Measurements from ENCODE around the gene BTN1A1. TPM values are rescaled to one million over a fixed set of nuclear protein-coding genes. Genes with fewer than 3 reads are reported as not detected.

BTN1A1 gene
- total RNA-seq, 6 experiments from 2014 or later, result not detected

GRCh38 chr6:26556263-26557070 is 56.4 kb downstream of the BTN1A1 start:
- 30% methylated on average over 15 of the region's 16 CpGs for WGBS (ENCODE audit: insufficient coverage, low coverage, low lambda C conversion rate, missing lambda C conversion rate)
- Histone ChIP-seq H3K4me1 (peaks cover 0 to 18% (median 8%) of the 10 kb centered on the region in 4 donors), H3K27me3 (no peaks in the 10 kb centered on the region), H3K27ac (no peak overlapping the region), H3K9me3 (no peaks in the 10 kb centered on the region), H3K4me3 (no peak overlapping the region), H3K36me3 (no peaks in the 10 kb centered on the region)
- peak in 1 of 4 donors; percentile 4 for ATAC-seq
- intact Hi-C loops (cut with DNase I), result no loop called here
- TF ChIP-seq CTCF (IDR thresholded peaks at IDR 0.05) (no peak), POLR2A (IDR thresholded peaks at IDR 0.05) (no peak)
- DNase-seq, result no peak

Small RNAs within 50 kb of the gene (small RNA-seq; reads per million reads assigned to genes)
- gene RNU6-502P, result 0 reads per million in 2 experiments

Other genes with a start within 250 kb of the BTN1A1 start
- gene BTN3A2, start 135.1 kb upstream of the BTN1A1 start, total RNA-seq, result 10 to 100 TPM in 5 of 6 experiments, 1 to 10 TPM in 1; 7.7 to 21.6 (median 15.4) TPM
- gene BTN2A2, start 117.2 kb upstream of the BTN1A1 start, total RNA-seq, result 1 to 10 TPM; 1.9 to 5.3 (median 3.7) TPM
- gene BTN3A1, start 98.0 kb upstream of the BTN1A1 start, total RNA-seq, result 10 to 100 TPM in 4 of 6 experiments, 1 to 10 TPM in 2; 9.0 to 15.9 (median 10.6) TPM
- gene BTN3A3, start 59.8 kb upstream of the BTN1A1 start, total RNA-seq, result 10 to 100 TPM in 3 of 6 experiments, 1 to 10 TPM in 3; 5.2 to 13.8 (median 9.1) TPM
- gene BTN2A1, start 42.3 kb upstream of the BTN1A1 start, total RNA-seq, result 1 to 10 TPM; 3.6 to 8.3 (median 5.2) TPM
- 10 to 100 TPM in 3 of 6 experiments, 1 to 10 TPM in 3; 5.8 to 13.2 (median 9.1) TPM for gene HMGN4, start 38.1 kb downstream of the BTN1A1 start, total RNA-seq
- 1 to 10 TPM; 5.0 to 9.2 (median 7.0) TPM for gene ABT1, start 96.7 kb downstream of the BTN1A1 start, total RNA-seq
- 10 to 100 TPM in 1 of 6 experiments, 1 to 10 TPM in 5; 2.9 to 10.3 (median 8.6) TPM for gene ZNF322, start 159.4 kb downstream of the BTN1A1 start, total RNA-seq

All from right lobe of liver (tissue), 6 donors.